Gastrocnemius medialis (tissue), 4 donors: ENCODE data around the gene SUCLG1. TPM values are rescaled to one million over a fixed set of nuclear protein-coding genes. Genes with fewer than 3 reads are reported as not detected.

Experiments used
- ATAC-seq, 2 donors: fragments of 150-250 bp; one replicate each; pipeline ENCODE4 v1.9.1; 2016
- DNase-seq, 2 donors: peaks; one replicate each; pipeline ENCODE4 v3.0.0-alpha.2; 2019
- H3K27ac ChIP-seq, 4 donors: fragments of 200-600 bp; sonication (generic); 1 replicate in 1 of 4; 2 replicates in 3 of 4; pipeline ENCODE4 v1.5.1; 2016 to 2018; ENCODE audit warnings: mild to moderate bottlenecking in 2 of 4, moderate library complexity in 1 of 4
- H3K27me3 ChIP-seq, 3 donors: fragments of 200-600 bp; sonication (generic) in 2 of 3; 1 replicate in 1 of 3; 2 replicates in 2 of 3; pipeline versions ENCODE4 v1.5.1 to v1.6.0; 2016 to 2019; ENCODE audit warnings: mild to moderate bottlenecking in 1 of 3, moderate library complexity in 1 of 3
- H3K36me3 ChIP-seq, 2 donors: fragments of 200-600 bp; sonication (generic) in 1 of 2; one replicate each; pipeline ENCODE4 v1.5.1; 2017 to 2018
- H3K4me1 ChIP-seq, 2 donors: fragments of 200-600 bp; sonication (generic) in 1 of 2; one replicate each; pipeline ENCODE4 v1.5.1; 2016 to 2017; ENCODE audit warnings: mild to moderate bottlenecking in 2 of 2
- H3K4me3 ChIP-seq, 4 donors: fragments of 200-600 bp; sonication (generic) in 3 of 4; 1 replicate in 1 of 4; 2 replicates in 3 of 4; pipeline ENCODE4 v1.5.1; 2016 to 2019; ENCODE audit warnings: mild to moderate bottlenecking in 2 of 4
- H3K9me3 ChIP-seq, 3 donors: fragments of 200-600 bp; sonication (generic) in 2 of 3; 1 replicate in 1 of 3; 2 replicates in 2 of 3; pipeline ENCODE4 v1.5.1; 2016 to 2019
- POLR2A ChIP-seq, 2 donors: fragments of 450-650 bp; IDR thresholded peaks; one replicate each; pipeline ENCODE4 v1.6.1; 2017; ENCODE audit warnings: antibody characterized with exemption in 2 of 2, mild to moderate bottlenecking in 2 of 2, moderate library complexity in 2 of 2
- in situ Hi-C, 4 donors: fragments of 200-750 bp; cut with MboI; loops; one replicate each; pipeline versions ENCODE4 v1.15.0 to v1.8.0; 2017; ENCODE audit warnings: low sequenced_read_pairs in 4 of 4
- intact Hi-C: fragments of 100-400 bp; cut with DNase I; formaldehyde crosslinking; loops from one replicate; pipeline ENCODE4 v1.15.1; 2023; ENCODE audit warnings: low total_unique reads
- total RNA-seq, 4 donors: library from RNA; depleted of rRNA; stranded (reverse); fragments of >200 nt; gene quantifications; one replicate each; pipeline versions ENCODE4 v1.1.0 to v1.2.3, GENCODE V29; 2016
- TF ChIP-seq, protein P1 (sequence below), 5 experiments: fragments of 450-650 bp in 3 of 5; fragments of 200-600 bp in 2 of 5; sonication (generic) in 2 of 5; IDR thresholded peaks in 4 of 5; conservative IDR thresholded peaks in 1 of 5; 1 replicate in 4 of 5; 2 replicates in 1 of 5; pipeline ENCODE4 v1.5.1; 2016 to 2019; ENCODE audit warnings: antibody characterized with exemption in 5 of 5, mild to moderate bottlenecking in 3 of 5, moderate library complexity in 3 of 5

SUCLG1 gene
- total RNA-seq, 4 donors from 2014 or later = 96.9 to 136 (median 117) TPM

DNA sequence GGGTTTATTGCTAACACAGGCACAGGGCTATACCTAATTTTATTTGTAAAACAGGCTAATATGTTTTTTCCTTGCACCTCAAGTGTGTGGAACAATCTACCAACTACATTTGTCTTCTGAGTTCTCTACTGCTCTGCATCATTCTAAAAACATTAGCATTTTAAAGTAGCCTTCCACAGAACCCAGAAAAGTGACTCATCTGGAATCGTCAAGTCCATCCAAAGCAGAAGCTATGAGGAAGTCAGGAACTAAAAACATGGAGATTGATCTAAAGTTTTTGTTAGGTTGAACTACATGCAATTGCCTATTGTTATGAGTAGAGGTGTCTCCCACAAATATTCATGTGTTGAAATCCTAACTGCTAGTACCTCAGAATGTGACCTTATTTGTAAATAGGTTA, 70.9 kb downstream of the SUCLG1 start:
- H3K27me3 ChIP-seq = no peaks in the 10 kb centered on the region
- DNase-seq (no peak), ATAC-seq (no peak)
- no peak for TF ChIP-seq POLR2A (IDR thresholded peaks at IDR 0.05)
- TF ChIP-seq, protein P1, sequence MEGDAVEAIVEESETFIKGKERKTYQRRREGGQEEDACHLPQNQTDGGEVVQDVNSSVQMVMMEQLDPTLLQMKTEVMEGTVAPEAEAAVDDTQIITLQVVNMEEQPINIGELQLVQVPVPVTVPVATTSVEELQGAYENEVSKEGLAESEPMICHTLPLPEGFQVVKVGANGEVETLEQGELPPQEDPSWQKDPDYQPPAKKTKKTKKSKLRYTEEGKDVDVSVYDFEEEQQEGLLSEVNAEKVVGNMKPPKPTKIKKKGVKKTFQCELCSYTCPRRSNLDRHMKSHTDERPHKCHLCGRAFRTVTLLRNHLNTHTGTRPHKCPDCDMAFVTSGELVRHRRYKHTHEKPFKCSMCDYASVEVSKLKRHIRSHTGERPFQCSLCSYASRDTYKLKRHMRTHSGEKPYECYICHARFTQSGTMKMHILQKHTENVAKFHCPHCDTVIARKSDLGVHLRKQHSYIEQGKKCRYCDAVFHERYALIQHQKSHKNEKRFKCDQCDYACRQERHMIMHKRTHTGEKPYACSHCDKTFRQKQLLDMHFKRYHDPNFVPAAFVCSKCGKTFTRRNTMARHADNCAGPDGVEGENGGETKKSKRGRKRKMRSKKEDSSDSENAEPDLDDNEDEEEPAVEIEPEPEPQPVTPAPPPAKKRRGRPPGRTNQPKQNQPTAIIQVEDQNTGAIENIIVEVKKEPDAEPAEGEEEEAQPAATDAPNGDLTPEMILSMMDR (IDR thresholded peaks at IDR 0.05 in 4 of 5, conservative IDR thresholded peaks at IDR 0.05 in 1 of 5) = no peak
- H3K4me1 ChIP-seq = no peaks in the 10 kb centered on the region
- no peak overlapping the region for H3K4me3 ChIP-seq
- no peaks in the 10 kb centered on the region for H3K9me3 ChIP-seq
- no peak overlapping the region for H3K27ac ChIP-seq
- H3K36me3 ChIP-seq = no peaks in the 10 kb centered on the region
- intact Hi-C loops (no loop called here), in situ Hi-C loops (no loop called here)

GRCh38 chr2:84386336-84387040, 72.6 kb downstream of the SUCLG1 start:
- DNase-seq (no peak), ATAC-seq (no peak)
- TF ChIP-seq POLR2A (IDR thresholded peaks at IDR 0.05) = no peak
- TF ChIP-seq, protein P1 (IDR thresholded peaks at IDR 0.05 in 4 of 5, conservative IDR thresholded peaks at IDR 0.05 in 1 of 5) = no peak
- H3K36me3 ChIP-seq = no peaks in the 10 kb centered on the region
- no peak overlapping the region for H3K4me3 ChIP-seq
- intact Hi-C loops (no loop called here), in situ Hi-C loops (no loop called here)
- H3K9me3 ChIP-seq = no peaks in the 10 kb centered on the region
- no peak overlapping the region for H3K27ac ChIP-seq
- no peaks in the 10 kb centered on the region for H3K4me1 ChIP-seq
- no peaks in the 10 kb centered on the region for H3K27me3 ChIP-seq

GRCh38 chr2:84383271-84383670, 75.8 kb downstream of the SUCLG1 start:
- TF ChIP-seq POLR2A (IDR thresholded peaks at IDR 0.05) = no peak
- TF ChIP-seq, protein P1 (IDR thresholded peaks at IDR 0.05 in 4 of 5, conservative IDR thresholded peaks at IDR 0.05 in 1 of 5) = no peak
- no peaks in the 10 kb centered on the region for H3K36me3 ChIP-seq
- H3K27me3 ChIP-seq = no peaks in the 10 kb centered on the region
- no peak for ATAC-seq
- intact Hi-C loops = no loop called here
- no peaks in the 10 kb centered on the region for H3K4me1 ChIP-seq
- no peaks in the 10 kb centered on the region for H3K9me3 ChIP-seq
- no peak overlapping the region for H3K4me3 ChIP-seq
- H3K27ac ChIP-seq = no peak overlapping the region
- DNase-seq = no peak
- in situ Hi-C loops = no loop called here

DNA sequence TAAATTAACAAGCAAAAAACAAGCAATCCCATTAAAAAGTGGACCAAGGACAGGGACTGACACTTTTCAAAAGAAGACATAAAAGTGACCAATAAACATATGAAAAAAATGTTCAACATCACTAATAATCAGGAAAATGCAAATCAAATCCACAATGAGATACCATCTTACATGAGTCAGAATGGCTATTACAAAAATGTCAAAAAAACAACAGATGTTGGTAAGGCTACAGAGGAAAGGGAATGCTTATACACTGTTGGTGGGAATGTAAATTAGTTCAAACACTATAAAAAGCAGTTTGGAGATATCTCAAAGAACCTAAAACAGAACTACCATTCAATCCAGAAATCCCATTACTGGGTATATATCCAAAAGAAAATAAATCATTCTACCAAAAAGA, 78.2 kb downstream of the SUCLG1 start:
- Histone ChIP-seq H3K27me3 (no peaks in the 10 kb centered on the region), H3K4me3 (no peak overlapping the region), H3K9me3 (no peaks in the 10 kb centered on the region), H3K4me1 (no peaks in the 10 kb centered on the region), H3K27ac (no peak overlapping the region), H3K36me3 (no peaks in the 10 kb centered on the region)
- DNase-seq (no peak), ATAC-seq (no peak)
- TF ChIP-seq POLR2A (IDR thresholded peaks at IDR 0.05) = no peak
- TF ChIP-seq, protein P1 (IDR thresholded peaks at IDR 0.05 in 4 of 5, conservative IDR thresholded peaks at IDR 0.05 in 1 of 5) = no peak
- intact Hi-C loops = no loop called here
- in situ Hi-C loops = no loop called here

GRCh38 chr2:84378960-84379359, 80.1 kb downstream of the SUCLG1 start:
- no peak for TF ChIP-seq POLR2A (IDR thresholded peaks at IDR 0.05)
- TF ChIP-seq, protein P1 (IDR thresholded peaks at IDR 0.05 in 4 of 5, conservative IDR thresholded peaks at IDR 0.05 in 1 of 5) = no peak
- in situ Hi-C loops = no loop called here

More at GRCh38 chr2:84378960-84379359, 80.1 kb downstream of the SUCLG1 start:
- Histone ChIP-seq H3K4me3 (no peak overlapping the region), H3K27ac (no peak overlapping the region), H3K4me1 (no peaks in the 10 kb centered on the region), H3K9me3 (no peaks in the 10 kb centered on the region), H3K36me3 (no peaks in the 10 kb centered on the region), H3K27me3 (no peaks in the 10 kb centered on the region)
- no peak for ATAC-seq
- intact Hi-C loops = no loop called here
- no peak for DNase-seq
